ENCODE data around the gene CDKN2AIPNL. TPM values are rescaled to one million over a fixed set of nuclear protein-coding genes. Genes with fewer than 3 reads are reported as not detected.
"Not testable (repeated sequence)": the region's sequence is repeated elsewhere in the genome, so short reads cannot be mapped to it uniquely, and the experiment has no call there.

CDKN2AIPNL gene
- total RNA-seq, 1 donor from 2014 or later, result 45.7 TPM

DNA sequence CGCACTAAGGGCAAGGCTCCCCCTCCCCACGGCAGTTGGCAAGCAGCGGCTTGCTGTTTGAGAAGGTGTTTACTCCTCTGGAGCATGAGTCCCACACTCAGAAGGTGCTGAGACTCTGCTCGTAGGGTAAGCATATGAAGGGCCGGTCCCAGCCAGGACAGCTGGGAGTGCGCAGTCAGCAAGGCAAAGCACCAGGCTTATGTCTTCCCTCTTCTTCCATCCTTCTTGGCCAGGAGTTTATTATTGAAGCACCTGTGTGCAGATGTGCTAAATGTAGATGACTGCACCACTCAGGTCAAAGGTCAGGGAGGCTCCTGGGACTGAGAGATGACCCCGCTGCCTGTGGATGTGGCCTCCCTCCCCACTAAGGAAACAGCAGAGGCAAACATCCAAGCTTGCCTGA, 27.0 kb upstream of the CDKN2AIPNL start:
- DNase-seq (ENCODE audit: low read depth in 2 of 2), result no peak

DNA sequence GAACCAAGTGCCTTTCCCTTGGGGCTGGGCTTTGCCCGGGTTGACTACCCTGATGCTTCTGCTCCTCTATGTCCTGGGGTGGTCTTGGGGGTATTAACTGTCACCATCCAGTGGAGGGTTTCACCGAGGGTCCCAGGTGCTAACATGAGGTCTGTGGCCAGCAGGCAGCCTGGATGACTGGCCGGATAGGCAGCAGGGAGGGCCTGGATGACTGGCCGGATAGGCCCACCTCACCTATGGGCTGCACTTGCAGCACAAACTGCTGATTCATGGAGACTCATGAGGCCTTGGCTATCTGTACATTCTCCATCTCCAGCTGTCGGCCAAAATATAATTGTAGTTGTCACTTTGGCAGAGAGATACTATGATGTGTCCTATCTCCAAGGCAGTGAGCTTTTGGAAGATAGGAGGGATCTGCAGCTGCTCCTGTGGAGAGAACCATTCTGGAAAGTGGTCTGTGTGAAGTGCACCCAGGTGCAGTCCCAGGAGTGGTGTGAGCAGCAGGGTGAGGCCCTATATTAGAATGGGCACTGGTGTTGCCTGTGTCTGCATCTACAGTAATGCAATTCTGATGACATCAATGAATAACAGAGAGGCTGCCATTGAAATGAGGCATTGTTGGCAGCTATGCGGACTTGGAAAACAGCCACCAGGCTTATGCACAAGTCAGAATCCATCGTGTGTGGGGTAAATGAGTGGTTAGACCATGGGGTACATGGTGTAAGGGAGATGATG, 26.3 kb upstream of the CDKN2AIPNL start:
- peak; percentile 44 to 49 for DNase-seq (ENCODE audit: low read depth in 2 of 2)

DNA sequence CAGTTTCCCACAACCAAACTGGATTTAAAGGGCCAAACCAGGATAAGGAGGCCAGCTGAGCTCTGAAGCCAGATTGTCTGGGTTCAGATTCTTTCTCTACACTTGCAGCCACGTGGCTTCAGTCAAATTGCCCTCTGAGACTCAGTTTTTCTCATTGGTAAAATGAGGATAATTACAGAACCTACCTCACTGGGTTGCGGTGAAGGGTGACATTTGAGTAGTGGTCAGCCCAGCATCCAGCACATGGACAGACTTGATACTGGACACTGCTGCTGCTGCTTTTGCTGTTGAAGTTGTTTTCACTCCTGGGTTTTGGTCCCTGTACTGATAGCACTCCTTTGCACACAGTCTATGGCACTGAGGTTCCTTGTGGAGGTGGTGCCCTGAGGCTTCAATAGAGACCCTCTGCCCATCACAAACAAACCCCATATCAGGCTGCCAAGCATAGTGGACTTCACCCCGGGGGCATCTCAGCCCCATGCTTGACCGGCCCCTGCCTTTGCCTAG, 25.7 kb upstream of the CDKN2AIPNL start:
- no peak for DNase-seq (ENCODE audit: low read depth in 2 of 2)

DNA sequence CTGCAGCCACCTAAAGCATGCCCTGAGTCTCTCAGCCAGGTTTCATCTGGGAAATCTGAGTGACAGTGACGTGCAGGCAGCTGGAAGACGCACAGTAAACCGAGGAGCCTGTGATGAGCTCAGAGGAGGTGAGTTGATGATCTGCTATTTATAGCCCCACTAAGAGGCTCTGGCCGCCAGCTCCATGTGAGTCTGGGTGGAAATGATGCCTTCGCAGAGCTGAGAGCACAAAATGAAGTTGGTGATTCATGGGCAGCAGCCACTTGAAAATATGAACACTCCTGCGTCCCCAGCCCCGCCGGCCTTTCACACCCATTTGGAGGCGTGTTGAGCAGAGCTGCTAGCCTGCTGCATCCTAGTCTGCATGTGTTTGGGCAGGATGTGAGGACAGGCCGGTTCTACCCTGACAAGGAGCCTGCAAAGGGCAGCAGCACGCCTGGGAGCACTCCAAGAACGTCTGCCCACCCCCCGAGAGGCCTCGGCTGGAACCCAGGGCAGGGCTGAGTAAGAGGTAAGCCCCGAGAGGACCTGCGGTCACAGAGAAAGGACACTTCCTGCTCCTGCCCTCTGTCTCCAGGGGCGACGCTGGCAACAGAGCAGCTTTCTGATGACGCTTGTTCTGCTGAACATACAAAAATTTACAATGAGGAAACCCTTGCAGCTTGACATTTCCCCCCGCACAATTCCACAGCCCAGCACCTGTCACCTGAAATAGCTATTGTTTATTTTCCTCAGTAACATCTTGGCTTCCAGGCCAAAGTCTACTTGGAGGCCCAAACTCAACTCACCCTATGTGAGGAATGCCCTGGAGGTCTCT, 25.1 kb upstream of the CDKN2AIPNL start:
- DNase-seq (ENCODE audit: low read depth in 2 of 2), result peak; percentile 80 to 84

DNA sequence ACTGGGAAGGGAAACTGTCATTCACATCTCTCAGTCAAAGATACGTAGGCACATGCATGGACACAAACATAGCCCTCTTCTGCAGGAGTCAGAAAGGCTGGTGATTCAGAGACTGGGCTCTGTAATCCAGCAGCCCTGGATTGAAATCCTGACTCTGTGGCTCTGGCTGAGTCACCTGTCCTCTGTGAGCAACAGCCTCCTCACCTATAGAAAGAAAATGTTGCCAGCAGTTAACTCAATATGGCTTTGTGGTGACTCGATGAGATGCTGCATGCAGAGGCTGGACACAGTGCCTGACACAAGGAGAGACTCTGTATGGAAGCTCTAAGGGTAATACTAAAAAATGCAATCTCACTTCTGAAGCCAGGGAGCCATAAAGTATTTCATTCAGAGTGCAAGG, 23.9 kb upstream of the CDKN2AIPNL start:
- DNase-seq (ENCODE audit: low read depth in 2 of 2), result no peak

DNA sequence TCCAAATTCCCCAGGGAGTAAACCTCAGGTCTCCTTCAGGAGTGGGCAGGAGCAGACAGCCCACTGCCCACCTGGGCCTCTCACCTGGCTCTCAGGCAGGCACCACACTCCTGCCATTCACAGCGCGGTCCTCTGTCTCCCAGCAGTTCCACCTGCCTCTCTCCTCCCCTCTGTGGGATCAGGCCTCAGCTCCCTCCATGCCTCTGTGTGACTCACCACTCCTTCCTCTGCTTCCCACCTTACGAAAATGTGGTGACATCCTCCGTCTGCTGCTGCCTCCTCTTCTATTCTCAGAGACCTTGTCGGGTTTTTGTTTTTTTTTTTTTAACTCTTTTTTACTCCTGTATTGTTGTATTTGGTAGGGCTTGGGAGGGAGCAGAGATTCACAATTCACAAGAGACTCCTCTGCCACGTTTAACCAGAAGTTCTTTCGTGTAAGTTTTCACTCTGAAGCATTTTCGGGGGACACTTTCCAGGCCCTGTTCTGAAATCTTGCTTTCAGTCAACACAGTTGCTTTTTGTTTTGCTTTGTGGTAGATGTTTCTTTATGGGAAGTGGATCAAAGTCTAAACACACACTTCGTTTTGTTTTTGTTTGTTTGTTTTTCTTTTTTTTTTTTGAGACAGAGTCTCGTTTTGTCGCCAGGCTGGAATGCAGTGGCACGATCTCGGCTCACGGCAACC, 21.1 kb upstream of the CDKN2AIPNL start:
- no peak for DNase-seq (ENCODE audit: low read depth in 2 of 2)

DNA sequence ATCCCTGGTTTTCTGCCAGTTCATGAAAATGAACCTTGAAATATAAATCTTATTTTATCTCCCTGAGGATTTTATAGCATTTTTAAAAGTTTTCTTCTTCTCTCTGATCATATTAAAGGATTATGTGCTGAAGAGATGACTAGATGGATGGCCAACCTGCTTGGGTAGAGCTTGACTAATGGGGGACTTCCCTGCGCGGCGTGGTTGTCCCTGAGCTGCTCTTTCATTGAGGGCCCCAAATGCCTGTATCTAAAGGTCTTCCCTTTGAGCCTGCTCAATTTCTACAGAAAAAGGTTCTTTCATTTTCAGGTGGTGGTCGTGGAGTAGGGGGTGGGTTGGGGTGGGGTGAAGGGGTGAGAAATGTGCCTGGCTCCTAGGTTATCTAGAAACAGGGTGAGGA, 20.5 kb upstream of the CDKN2AIPNL start:
- DNase-seq (ENCODE audit: low read depth in 2 of 2), result no peak

DNA sequence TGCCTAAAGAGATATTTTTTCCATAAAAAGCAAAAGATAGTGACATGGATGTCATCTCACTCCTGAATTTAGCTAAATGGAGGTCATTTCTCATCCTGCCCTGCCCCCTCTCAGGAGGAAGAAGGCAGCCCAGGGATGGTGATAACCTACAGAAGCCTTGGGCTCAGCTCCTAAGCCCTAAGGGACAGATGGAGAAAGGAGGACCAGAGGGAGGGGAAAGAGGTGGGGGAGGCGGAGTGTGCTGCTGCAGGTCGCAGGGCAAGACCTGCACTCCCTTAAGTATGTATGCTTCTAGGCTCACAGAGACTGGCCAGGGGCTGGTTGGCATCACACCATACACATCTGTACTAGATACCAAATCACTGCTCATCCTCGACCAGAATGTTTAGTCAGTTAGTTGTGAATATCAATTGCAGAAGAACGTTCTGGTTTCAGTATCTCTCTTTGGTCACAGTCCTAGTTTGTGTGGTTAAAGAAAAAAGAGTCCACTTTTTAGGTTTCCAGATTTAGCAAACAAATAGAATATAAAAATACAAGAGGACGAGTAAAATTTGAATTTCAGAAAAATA, 18.4 kb upstream of the CDKN2AIPNL start:
- DNase-seq (ENCODE audit: low read depth in 2 of 2), result no peak

DNA sequence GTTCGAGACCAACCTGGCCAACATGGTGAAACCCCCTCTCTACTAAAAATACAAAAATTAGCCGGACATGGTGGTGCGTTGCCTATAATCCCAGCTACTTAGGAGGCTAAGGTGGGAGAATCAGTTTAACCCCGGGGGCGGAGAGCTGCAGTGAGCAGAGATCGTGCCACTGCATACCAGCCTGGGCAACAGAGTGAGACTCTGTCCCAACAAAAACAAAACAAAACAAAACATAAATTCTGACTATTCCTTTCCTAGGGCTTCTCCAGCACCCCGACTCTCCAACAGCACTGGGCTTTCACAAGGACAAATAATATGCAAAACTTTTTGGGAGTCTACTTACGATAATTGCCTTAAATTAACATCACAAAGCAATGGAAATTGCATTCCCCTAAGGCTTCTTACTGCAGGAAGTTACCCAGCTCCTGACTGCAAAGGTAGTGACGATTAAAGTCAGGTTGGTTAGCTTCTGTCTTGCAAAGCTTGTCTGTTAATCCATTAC, 15.9 kb upstream of the CDKN2AIPNL start:
- no peak for DNase-seq (ENCODE audit: low read depth in 2 of 2)

DNA sequence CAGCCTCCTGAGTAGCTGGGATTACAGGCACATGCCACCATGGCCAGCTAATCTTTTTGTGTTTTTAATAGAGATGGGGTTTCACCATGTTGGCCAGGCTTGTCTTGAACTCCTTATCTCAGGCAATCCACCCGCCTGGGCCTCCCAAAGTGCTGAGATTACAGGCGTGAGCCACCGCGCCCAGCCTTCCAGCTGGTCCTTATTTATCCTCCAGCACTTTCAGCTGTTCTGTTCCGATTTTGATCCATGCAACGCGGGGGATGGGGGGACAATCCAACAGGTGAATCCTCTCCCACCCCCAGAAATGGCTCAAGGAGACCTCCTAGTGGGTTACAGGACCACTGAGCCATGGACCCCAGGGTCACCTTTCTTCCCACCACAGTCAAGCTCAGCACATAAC, 14.7 kb upstream of the CDKN2AIPNL start:
- no peak for DNase-seq (ENCODE audit: low read depth in 2 of 2)

DNA sequence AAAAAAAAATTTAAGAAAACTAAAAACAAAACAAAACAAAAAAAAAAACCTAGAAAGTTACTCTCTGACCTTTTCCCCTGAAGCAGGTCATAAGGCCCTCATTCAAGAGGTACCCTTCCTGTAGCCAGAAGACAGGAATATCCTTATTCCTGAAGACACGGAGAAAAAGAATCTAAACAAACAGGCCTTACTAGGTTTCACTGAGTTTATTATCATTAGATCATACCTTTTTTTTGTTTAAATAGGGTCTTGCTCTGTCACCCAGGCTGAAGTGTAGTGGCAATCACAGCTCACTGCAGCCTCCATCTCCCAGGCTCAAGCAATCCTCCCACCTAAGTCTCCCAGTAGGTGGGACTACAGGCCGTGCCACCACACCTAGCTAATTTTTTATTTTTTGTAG, 11.7 kb upstream of the CDKN2AIPNL start:
- no peak for DNase-seq (ENCODE audit: low read depth in 2 of 2)

DNA sequence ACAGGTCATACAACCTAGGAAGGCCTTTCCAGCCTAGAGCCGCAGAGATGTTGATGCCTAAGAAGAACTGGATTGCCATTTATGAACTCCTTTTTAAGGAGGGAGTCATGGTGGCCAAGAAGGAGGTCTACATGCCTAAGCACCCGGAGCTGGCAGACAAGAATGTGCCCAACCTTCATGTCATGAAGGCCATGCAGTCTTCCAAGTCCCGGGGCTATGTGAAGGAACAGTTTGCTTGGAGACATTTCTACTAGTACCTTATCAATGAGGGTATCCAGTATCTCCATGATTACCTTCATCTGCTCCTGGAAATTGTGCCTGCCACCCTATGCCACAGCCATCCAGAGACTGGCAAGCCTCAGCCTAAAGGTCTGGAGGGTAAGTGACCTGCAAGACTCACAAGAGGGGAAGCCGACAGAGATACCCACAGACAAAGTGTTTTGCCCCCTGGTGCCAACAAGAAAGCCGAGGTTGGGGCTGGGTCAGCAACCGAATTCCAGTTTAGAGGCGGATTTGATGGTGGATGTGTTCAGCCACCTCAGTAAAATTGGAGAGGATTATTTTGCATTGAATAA, 11.2 kb upstream of the CDKN2AIPNL start:
- DNase-seq (ENCODE audit: low read depth in 2 of 2), result no peak

DNA sequence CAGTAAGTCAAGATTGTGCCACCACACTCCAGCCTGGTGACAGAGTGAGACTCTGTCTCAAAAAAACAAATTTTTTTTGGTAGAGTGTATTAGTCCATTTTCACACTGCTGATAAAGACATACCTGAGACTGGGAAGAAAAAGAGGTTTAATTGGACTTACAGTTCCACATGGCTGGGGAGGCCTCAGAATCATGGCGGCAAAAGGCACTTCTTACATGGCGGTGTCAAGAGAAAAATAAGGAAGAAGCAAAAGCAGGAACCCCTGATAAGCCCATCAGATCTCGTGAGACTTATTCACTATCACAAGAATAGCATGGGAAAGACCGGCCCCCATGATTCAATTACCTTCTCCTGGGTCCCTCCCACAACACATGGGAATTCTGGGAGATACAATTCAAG, 9.4 kb upstream of the CDKN2AIPNL start:
- DNase-seq (ENCODE audit: low read depth in 2 of 2), result not testable (repeated sequence)

DNA sequence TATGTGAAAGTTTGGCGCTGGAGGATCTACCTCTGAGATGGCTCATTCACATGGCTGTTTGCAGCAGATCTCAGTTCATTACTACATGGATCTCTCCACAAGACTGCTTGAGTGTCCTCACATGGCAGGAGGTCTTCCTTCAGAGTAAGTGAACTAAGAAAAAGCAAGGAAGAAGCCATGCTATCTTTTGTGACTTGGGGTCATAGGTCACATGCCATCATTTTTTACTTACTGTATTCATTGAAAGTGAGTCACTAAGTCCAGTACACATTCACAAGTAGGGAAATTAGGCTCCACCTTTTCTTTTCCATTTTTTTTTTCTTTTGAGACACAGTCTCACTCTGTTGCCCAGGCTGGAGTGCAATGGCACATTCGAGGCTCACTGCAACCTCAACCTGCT, 8.7 kb upstream of the CDKN2AIPNL start:
- DNase-seq (ENCODE audit: low read depth in 2 of 2), result no peak

DNA sequence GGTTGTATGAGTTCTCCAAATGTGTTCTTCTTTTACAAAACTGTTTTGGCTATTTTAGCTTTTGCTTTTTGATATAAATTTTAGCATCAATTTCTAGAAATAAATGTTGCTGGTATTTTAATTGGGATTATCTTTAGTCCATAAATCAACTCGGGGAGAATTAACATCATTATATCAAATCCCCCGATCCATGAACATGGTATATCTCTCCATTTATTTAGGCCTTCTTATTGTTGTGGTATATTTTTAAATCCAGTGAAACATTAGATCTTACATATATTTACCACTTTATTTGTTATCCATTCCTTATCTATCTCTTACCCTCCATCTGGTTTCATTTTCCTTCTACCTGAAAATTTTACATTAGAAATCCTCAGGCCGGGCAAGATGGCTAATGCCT, 7.3 kb upstream of the CDKN2AIPNL start:
- DNase-seq (ENCODE audit: low read depth in 2 of 2), result no peak

DNA sequence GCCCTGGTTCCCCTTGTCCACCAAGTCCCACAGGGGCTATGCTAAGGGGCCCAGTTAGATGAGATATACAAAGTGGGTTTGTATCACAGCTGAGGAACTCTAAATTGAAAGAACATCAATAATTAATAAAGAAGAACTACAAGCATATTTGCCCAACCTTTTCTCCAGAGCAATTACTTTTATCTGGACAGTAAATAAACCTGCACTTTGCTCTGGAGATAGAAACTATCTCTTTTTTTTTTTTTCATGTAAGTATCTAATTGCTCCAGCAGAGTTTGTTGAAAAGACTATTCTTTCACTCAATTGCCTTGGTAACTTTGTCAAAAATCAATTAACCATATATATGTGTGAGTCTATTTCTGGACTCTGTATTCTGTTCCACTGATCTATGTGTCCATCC, 6.0 kb upstream of the CDKN2AIPNL start:
- DNase-seq (ENCODE audit: low read depth in 2 of 2), result no peak

DNA sequence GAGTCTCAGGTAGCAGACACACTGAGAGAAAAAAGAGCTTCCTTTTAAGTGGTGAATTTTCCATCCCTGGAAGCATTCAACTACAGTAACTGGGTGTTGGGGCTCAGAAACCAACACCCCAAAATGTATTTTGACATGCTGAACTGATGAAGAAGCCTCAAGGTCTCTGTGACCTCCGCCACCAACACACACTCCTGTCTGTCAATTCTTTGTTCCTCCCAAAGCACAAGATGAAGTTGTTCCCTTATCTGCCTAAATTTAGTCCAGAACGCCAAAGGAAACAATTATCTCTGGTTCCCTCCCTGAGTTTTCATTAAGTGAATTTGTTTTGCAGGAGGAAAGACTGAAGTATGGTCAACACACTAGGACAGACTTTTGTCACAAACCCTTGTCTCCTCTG, 1.4 kb upstream of the CDKN2AIPNL start:
- DNase-seq (ENCODE audit: low read depth in 2 of 2), result no peak

DNA sequence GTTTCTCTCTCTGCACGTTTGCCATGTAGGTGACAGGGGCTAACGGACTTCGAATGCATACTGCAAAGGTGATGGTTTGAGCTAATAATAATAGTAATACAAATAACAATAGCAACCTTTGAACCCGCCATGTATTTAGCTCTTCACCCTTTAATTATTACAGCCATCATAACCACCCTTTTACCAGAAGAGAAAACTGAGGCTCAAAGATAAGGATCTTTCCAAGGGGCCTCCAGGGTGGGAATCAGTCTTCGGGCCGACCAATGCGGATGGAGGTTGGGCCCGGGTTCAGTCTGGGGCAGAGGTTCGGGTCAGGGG, 494 bp downstream of the CDKN2AIPNL start:
- DNase-seq (ENCODE audit: low read depth in 2 of 2), result no peak

DNA sequence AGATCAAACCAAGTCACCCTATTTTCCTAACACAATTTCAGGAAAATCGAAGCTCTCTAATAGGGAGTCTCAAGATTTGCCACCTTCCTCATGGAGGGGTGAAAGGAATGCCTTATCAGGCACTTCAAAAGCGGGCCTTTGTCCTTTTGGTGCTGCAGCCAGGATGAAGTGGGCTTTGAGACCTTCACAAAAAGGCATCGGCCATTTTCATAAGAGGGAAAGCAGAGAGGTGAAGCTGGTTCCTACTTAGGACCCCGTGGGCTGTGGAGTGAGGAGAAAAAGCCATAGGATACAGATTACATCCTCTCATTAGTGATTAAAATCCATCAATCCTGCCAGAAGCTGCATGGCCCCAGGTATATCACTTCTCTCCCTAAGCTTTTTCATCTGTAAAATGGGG, 859 bp downstream of the CDKN2AIPNL start:
- no peak for DNase-seq (ENCODE audit: low read depth in 2 of 2)

DNA sequence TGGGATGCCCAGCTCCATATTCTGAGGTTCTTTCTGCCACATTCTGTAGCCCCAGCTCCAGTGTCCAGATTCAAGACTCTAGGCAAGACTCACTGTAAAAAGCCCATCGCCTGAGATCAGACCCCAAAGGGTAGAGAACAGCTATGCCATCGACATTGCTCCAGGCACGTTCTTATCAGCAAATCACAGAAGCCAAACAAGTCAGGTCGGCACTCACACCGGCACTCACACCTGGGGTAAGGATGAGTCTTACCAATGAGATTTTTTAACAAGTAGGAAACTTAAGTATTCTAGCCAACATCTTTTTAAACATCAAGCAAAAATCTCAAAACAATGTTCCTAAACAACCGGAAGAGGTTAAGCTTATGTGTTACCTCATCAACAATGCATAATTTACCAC, 2.4 kb downstream of the CDKN2AIPNL start:
- DNase-seq (ENCODE audit: low read depth in 2 of 2), result no peak

DNA sequence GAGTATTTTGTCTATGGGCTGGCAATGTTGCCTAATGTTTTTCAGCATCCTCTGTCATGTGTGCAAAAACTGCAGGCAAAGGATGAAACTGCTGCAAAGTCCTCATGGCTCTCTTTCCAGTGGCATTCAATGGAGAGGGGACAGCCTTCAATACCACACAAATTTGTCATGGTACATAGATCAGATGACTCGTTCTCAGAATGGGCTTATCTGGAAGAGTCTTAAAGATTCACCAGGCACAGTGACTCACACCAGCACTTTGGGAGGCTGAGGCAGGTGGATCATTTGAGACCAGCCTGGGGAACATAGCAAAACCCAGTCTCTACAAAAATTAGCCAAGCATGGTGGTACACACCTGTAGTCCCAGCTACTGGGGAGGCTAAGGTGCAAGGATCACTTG, 5.3 kb downstream of the CDKN2AIPNL start:
- DNase-seq (ENCODE audit: low read depth in 2 of 2), result no peak

DNA sequence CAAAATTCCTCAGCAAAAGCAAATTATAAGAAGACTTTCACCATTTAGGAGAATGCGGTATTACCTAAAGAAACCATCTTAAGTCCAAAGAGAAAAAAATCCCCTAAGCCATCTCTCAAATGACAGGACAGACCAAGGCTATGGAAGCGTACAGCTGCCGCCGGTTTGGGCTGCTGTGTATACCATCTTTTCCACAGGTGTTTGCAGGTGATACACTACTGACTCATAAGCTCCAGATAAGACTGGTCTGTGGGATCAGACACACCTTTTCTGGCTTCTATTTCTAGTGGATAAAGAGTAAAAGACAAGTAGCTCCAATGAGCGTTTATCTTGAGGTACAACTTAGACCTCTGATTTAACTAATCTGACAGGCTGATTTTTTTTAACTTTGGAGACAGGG, 7.7 kb downstream of the CDKN2AIPNL start:
- DNase-seq (ENCODE audit: low read depth in 2 of 2), result no peak
